Measurements from ENCODE around the gene AEBP2.
"Not testable (repeated sequence)": the region's sequence is repeated elsewhere in the genome, so short reads cannot be mapped to it uniquely, and the experiment has no call there.

- not testable (repeated sequence) for TF ChIP-seq CTCF, POLR2A, POLR2AphosphoS5, EP300 (IDR thresholded peaks at IDR 0.05)
Measured at GRCh38 chr12:19413582-19413981, 25.7 kb upstream of the AEBP2 start.

Data from suprapubic skin (tissue), 4 donors.